Middle frontal gyrus (tissue), 1 donor: ENCODE measurements around the gene KL.

Experiments
- DNase-seq: peaks from one replicate; pipeline ENCODE4 v3.0.0-alpha.2; 2015; ENCODE audit warnings: low spot score; ENCODE audit errors: extremely low spot score

KL gene

DNA sequence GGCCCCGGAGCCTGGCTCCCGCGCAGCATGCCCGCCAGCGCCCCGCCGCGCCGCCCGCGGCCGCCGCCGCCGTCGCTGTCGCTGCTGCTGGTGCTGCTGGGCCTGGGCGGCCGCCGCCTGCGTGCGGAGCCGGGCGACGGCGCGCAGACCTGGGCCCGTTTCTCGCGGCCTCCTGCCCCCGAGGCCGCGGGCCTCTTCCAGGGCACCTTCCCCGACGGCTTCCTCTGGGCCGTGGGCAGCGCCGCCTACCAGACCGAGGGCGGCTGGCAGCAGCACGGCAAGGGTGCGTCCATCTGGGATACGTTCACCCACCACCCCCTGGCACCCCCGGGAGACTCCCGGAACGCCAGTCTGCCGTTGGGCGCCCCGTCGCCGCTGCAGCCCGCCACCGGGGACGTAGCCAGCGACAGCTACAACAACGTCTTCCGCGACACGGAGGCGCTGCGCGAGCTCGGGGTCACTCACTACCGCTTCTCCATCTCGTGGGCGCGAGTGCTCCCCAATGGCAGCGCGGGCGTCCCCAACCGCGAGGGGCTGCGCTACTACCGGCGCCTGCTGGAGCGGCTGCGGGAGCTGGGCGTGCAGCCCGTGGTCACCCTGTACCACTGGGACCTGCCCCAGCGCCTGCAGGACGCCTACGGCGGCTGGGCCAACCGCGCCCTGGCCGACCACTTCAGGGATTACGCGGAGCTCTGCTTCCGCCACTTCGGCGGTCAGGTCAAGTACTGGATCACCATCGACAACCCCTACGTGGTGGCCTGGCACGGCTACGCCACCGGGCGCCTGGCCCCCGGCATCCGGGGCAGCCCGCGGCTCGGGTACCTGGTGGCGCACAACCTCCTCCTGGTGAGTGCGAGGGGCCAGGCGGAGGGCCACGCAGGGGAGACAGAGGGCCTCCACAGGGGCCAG is at the start of gene KL:
Gene KL, plus strand, starts transcription at position 10 of the 909 bp plus-strand sequence. Its CDS starts 18 bp downstream, at position 28.
- DNase-seq = no peak

DNA sequence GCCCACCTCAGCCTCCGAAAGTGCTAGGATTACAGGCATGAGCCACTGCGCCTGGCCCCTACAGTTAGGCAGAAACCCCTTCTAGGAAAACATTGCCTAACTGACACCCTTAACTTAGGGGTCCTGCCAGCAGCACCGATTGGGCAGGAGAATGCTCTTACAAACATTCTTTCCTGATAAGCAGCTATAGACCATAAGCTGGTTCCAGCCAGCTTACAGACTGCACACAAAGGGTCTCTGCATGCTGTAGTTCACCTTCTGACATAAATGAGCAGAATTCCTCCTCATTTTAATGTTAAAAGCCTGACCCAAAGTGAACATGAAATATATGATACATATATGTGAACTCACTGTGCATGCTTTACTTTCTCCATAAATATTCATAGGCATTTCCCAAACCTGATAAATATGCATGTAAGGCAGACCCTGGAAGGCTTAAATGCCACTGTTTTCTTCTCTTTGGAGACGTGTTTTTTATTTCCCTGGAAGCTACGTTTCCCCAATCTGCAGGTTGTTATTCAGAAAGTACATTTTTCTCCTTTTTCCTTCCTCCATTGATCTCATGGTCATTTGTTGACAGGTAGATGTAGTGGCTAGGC is 48.5 kb upstream of the KL start:
- DNase-seq = no peak

DNA sequence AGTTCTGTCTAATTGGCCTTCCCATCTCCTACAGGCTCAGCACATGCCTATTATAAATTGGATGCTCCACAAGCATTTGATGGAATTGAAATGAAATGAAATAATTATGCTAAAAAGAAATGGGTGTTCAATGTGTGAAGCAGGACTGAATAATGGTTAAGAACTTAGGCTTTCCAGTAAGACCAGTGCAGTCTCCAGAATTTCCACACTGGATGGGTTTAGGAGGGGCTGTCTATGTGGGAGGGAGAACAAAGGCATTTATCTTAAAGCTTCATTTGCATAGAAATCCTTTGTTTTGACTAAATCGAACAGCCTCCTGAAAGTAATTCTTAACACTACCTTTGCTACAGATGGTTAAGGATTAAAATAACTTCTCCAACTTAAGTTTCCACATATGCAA is 47.9 kb upstream of the KL start:
- DNase-seq = no peak

GRCh38 chr13:32968793-32969192 is 47.4 kb upstream of the KL start:
- DNase-seq = no peak

DNA sequence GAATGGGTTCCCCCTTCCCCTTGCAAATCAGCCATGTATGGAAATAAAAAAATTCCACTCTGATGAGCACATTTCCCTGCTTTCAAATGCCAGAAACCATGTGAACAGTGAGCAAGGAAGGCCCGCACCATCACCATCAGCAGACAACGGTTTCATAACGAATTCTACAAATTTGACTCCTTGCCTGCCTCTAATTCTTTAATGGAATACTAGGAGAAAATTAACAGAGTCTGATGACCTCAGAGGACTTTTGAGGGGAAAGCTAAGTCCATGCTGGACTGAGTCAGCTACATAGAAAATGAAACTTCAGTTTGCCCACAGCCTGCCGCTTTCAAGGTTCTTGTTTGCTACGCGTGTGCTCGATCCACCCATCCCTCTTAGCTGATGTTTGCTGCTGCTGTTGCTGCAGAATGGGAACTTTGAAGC is 46.7 kb upstream of the KL start:
- no peak for DNase-seq

DNA sequence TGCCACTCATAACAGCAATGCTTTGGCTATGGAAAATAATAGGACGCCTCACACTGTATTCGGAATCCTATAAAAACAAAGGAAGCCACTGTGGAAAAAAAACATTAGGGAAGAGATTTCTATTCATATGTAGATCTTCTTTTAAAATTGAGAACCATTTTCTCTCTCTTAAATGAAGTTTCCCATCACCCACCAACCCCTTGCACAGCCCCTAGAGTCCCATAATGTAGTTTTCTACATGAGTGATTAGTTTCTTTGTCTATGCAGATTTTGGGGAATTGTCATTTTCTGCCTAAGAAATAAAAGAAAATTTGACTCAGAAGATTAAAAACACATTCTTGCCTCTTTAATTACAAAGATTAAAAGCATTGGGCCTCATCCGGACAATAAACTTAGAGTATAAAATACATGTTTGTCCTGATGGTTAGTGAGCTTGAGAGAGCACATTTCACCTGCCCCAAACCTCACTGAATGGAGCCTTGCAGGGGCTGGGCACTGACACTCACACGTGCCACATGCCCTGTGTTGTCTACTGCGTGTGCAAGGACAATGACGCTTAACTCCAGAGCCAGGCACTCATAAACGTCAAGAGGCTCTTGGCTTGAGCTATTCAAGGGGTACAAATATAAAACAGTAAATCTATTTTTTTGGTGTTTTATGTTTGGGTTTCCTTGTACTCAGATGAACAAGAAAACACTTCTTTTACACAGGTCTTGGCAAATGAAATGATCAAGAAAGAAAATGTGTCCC is 40.0 kb upstream of the KL start:
- DNase-seq = no peak

GRCh38 chr13:32976912-32977311 is 39.3 kb upstream of the KL start:
- DNase-seq = no peak

DNA sequence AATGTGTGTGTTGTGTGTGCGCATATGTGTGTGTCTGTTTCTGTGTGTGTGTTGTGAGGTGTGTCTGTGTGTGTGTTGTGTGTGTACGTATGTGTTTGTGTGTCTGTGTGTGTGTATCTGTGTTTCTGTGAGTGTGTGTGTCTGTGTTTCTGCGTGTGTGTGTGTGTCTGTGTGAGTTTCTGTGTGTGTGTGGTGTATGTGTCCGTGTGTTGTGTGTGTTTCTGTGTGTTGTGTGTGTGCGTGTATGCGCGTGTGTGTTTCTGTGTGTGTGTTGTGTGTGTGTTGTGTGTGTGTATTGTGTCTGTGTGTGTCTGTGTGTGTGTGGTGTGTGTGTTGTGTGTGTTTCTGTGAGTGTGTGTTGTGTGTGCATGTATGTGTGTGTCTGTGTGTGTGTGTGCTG is 38.9 kb upstream of the KL start:
- no peak for DNase-seq

- no peak for DNase-seq
These were observed 37.9 kb upstream of the KL start for GRCh38 chr13:32978278-32978677.

GRCh38 chr13:32983058-32983457 is 33.2 kb upstream of the KL start:
- DNase-seq = no peak

DNA sequence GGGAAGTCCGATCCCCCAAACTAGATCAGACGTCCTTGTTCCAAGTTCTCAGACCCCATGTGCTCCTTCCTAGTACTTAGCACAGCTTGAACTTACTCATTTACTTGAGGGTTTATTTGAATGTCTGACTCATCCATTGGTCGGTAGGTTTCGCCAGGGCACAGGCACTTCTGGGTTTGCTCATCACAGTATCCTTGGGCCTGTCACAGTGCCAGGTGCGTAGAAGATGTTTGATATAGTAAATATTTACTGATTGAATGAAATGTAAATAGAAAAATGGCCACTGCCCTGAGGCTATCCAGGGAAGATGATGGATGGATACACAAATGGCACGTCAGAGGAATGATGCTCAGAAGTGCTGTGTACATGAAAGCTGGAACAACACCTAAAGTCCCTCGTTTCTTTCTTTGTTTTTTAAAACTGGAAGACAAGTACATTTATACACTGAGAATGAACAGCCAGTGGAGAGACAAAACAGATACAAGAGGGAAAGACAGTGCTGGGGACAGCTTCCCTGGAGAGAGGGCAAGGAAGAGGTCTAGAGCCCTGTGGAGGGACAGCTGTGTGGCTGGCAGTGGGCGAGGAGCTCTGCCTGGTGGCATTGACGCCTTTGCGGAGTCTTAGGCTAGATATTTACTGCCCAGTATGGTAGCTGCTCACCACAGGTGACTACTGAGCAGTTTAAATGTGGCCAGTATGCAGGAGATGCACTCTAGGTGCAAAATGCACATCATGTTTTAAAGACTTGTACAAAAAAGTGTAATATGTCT is 31.2 kb upstream of the KL start:
- no peak for DNase-seq

- no peak for DNase-seq
These were observed 29.7 kb upstream of the KL start for GRCh38 chr13:32986552-32986951.

DNA sequence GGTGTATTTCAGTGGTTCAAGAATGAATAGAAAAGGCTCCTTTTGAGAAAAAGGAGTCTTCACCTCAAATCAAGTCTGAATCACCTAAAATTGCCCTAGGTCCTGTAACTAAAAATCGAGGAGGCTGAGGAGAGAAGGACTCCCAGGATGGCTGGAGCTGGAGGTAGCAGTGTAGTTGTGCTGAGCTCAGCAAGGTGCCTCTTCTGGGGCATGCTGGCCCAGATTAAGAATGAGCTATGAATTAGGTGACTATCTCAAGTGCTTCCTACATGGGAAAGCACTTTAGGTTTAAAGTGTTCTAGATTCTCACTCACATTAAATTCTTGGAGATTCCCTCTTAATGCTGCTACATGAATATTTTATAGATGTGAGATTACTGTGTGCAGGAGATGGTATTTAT is 28.8 kb upstream of the KL start:
- DNase-seq = no peak

GRCh38 chr13:32988608-32989289 is 27.5 kb upstream of the KL start:
- DNase-seq = no peak

GRCh38 chr13:32989290-32989667 is 26.9 kb upstream of the KL start:
- no peak for DNase-seq

DNA sequence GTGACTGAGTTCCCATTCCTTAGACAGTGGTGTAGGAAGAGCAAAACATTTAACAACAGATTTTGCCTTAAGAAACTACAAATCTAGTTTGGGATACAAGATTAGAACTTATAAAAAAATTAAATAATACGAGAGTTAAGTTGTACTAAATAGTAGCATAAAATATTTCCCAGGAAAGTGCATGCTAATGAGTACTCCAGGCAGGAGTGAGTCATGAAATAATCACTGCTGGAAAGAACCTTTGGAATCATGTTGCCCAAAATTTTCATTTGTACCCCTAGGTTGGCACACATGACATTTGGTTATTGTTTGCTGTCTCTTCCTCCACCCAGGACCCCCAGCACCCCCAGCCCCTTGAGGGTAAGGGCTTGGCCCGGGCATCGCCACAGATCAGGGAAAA is 26.3 kb upstream of the KL start:
- DNase-seq = no peak

DNA sequence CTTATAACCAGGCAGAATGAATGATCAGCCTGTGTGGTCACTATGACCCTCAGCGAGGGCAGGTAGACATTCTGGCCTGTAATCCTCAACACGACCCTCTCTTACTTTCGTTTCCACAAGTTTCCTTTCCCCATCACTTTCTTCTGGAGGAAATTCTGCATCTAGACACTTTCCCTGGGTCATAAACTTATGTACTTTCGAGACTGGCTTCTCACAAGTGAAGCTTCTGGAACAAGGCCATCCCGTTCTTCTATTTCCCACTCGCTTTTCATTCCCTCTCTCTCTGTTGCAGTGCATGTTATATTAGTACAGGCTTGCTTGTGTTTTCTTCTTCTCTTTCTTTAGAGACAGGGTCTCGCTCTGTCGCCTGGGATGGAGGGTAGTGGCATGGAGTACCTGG is 23.1 kb upstream of the KL start:
- DNase-seq = no peak

DNA sequence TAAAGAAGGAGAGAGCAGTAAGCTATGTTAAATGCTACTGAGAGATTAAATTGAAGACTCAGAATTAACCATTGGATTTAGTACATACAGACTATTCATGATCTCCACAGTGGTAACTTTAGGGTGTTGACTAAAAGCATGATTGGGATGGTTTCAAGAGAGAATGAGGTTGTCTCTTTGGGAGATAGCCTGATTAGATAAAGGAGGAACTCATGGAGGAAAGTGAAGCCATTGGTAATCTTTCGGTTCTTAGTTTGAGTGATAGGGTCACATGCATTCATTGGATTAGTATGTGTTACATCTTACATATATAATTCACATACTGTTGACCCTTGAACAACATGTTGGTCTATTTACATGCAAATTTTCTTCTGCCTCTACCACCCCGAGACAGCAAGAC is 18.8 kb upstream of the KL start:
- no peak for DNase-seq

DNA sequence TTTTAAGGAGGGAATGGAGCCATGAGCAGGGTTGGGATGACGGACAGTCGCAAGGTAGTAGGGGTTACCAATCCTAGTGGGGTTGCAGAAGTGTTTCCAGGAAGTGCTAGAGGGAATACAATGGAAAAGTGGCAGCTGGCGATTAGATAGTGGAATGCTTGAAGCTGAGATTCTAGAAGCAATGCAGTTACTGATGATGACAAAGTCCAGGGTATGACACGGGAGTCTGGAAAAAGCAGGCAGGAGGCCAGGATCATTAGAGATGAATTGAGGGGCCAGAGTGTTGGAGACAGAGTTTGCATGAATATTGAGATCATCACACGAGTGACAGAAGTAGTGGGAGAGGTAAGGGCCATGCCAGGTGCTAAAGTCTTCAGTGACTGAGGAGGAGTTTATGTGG is 17.3 kb upstream of the KL start:
- no peak for DNase-seq

DNA sequence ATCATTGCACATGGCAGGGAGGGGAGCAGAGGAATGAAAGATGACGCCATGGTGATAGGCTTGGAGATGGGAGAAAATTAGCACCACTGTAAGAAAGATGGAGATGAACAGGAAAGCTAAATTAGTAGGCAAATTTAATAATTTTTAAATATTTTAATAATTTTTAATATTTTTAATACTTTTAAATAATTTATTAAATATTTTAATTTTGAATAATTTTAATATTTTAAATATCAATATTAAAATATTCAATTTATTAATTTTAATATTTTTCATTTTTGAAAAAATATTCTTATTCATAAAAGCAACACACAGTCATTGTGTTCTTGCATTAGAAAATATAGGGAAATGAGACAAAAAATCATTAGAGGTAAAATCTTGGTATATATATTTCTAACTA is 15.9 kb upstream of the KL start:
- DNase-seq = no peak

DNA sequence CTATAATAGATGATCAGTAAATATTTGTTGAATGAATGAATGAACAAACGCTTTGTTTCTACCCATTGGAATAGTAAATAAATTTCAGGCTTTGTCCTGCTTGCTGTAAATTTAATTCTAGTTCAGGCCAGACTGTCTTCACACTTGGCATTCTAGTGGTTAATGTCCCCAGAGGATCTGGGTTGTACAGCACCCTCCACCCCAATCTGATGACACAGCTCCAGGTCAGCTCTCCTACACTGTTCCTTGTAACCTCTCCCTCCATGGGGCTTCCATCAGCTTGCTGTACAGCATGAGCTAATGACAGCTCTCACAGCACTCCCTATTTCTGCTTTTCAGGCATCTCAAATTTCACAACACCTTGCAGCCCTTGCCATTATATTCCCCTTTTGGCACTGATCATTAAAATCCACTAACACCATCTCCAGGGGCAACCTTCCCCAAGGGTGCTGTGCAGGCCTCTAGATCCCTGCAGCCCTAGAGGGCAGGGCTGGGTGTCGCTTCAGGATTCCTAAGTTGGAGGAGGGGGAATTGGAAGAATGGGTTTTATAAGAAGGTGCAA is 12.7 kb upstream of the KL start:
- DNase-seq = no peak
